ENCODE data around the gene P2RY14. TPM values are rescaled to one million over a fixed set of nuclear protein-coding genes. Genes with fewer than 3 reads are reported as not detected.

P2RY14 gene
- total RNA-seq, 1 experiment from 2014 or later, result not detected

GRCh38 chr3:151307583-151308488, 29.5 kb upstream of the P2RY14 start:
- POLR2A ChIA-PET (ENCODE audit: unreplicated experiment), result interaction anchor here (0.7 to 1.3 kb wide), 2 partner anchors 9 to 31 kb away, joined by 6 read pairs; partner anchors contain the start of gene GPR87
- Histone ChIP-seq H3K27ac (peak overlapping the region; percentile 96), H3K4me1 (replicated peaks; ENCODE audit: insufficient read depth) (peaks cover 67% of the 10 kb centered on the region), H2AFZ (no peak overlapping the region), H3K4me2 (peak overlapping the region; percentile 70), H3K36me3 (ENCODE audit: low read depth) (no peaks in the 10 kb centered on the region), H4K20me1 (ENCODE audit: insufficient read depth) (no peaks in the 10 kb centered on the region), H3K4me3 (no peak overlapping the region), H3K79me2 (ENCODE audit: low read depth) (peaks cover 49% of the 10 kb centered on the region), H3K27me3 (ENCODE audit: insufficient read depth, low read depth) (no peaks in the 10 kb centered on the region), H3K9me3 (ENCODE audit: insufficient read depth, low read depth) (no peaks in the 10 kb centered on the region), H3K9me2 (ENCODE audit: insufficient read depth) (no peaks in the 10 kb centered on the region), H3F3A (ENCODE audit: insufficient read depth, low read depth) (peaks cover 52% of the 10 kb centered on the region)
- intact Hi-C loops (cut with micrococcal nuclease; ENCODE audit: unreplicated experiment), result loop anchor here (5.0 to 10.0 kb wide), 3 partner anchors 529 to 957 kb away; partner anchors contain the start of gene MBNL1
- no peak for DNase-seq
- no TSS peak for BruUV-seq (replicated peaks)
- CTCF ChIA-PET, result interaction anchor here (0.6 kb wide), 1 partner anchor 1932 kb away, joined by 3 read pairs; no protein-coding TSS in a partner anchor
- TF ChIP-seq CTCF (conservative IDR thresholded peaks at IDR 0.05), result no peak
- TF ChIP-seq EZH2 (IDR thresholded peaks at IDR 0.05; ENCODE audit: low read depth), result no peak

DNA sequence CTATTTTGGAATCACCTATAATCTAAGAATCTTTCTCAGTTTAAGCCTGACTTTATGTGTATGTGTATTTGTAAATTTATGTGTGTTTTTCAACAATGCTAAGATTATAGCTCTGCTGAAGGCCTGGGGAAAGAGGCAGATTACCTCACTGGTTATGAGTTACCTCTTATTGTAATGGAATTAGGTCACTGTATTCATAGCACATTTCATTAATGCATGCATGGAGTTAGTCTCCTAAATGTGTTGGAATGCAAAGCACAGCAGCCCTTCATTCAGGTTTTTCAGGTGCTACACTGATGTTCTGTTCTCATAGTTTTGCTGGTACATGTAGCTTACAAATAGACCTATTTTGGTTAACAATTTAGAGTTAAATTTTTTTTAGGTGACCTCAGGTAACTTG, 28.8 kb upstream of the P2RY14 start:
- no peaks in the 10 kb centered on the region for H3K9me2 ChIP-seq (ENCODE audit: insufficient read depth)
- POLR2A ChIA-PET (ENCODE audit: unreplicated experiment), result interaction anchor here (1.3 kb wide), 1 partner anchor 10 kb away, joined by 6 read pairs; the partner anchor contains the start of gene GPR87
- peaks cover 68% of the 10 kb centered on the region for H3K4me1 ChIP-seq (replicated peaks; ENCODE audit: insufficient read depth)
- H3K79me2 ChIP-seq (ENCODE audit: low read depth), result peaks cover 51% of the 10 kb centered on the region
- H3K27ac ChIP-seq, result peak overlapping the region; percentile 96
- H4K20me1 ChIP-seq (ENCODE audit: insufficient read depth), result no peaks in the 10 kb centered on the region
- H3K4me2 ChIP-seq, result peak overlapping the region; percentile 70
- no peaks in the 10 kb centered on the region for H3K36me3 ChIP-seq (ENCODE audit: low read depth)
- TF ChIP-seq CTCF (conservative IDR thresholded peaks at IDR 0.05) (no peak), EZH2 (IDR thresholded peaks at IDR 0.05; ENCODE audit: low read depth) (no peak)
- H2AFZ ChIP-seq, result no peak overlapping the region
- H3K9me3 ChIP-seq (ENCODE audit: insufficient read depth, low read depth), result no peaks in the 10 kb centered on the region
- no TSS peak for BruUV-seq (replicated peaks)
- H3F3A ChIP-seq (ENCODE audit: insufficient read depth, low read depth), result peaks cover 52% of the 10 kb centered on the region
- intact Hi-C loops (cut with micrococcal nuclease; ENCODE audit: unreplicated experiment), result loop anchor here (5.0 to 10.0 kb wide), 3 partner anchors 530 to 958 kb away; partner anchors contain the start of gene MBNL1
- DNase-seq, result peak in 1 of 2 experiments; percentile 62
- H3K4me3 ChIP-seq, result no peak overlapping the region
- H3K27me3 ChIP-seq (ENCODE audit: insufficient read depth, low read depth), result no peaks in the 10 kb centered on the region
- CTCF ChIA-PET, result interaction anchor here (0.6 kb wide), 1 partner anchor 1931 kb away, joined by 3 read pairs; no protein-coding TSS in a partner anchor

GRCh38 chr3:151306168-151306810, 27.9 kb upstream of the P2RY14 start:
- Histone ChIP-seq H3K36me3 (ENCODE audit: low read depth) (no peaks in the 10 kb centered on the region), H3K9me3 (ENCODE audit: insufficient read depth, low read depth) (no peaks in the 10 kb centered on the region), H3K4me3 (peak overlapping the region; percentile 38), H2AFZ (peak overlapping the region; percentile 4; the same call in 1 of the 2 replicates), H3K4me2 (peak overlapping the region; percentile 70), H3K27ac (peak overlapping the region; percentile 96), H3K79me2 (ENCODE audit: low read depth) (peaks cover 51% of the 10 kb centered on the region), H3K4me1 (replicated peaks; ENCODE audit: insufficient read depth) (peaks cover 77% of the 10 kb centered on the region), H3F3A (ENCODE audit: insufficient read depth, low read depth) (peaks cover 52% of the 10 kb centered on the region), H3K27me3 (ENCODE audit: insufficient read depth, low read depth) (no peaks in the 10 kb centered on the region), H3K9me2 (ENCODE audit: insufficient read depth) (no peaks in the 10 kb centered on the region), H4K20me1 (ENCODE audit: insufficient read depth) (no peaks in the 10 kb centered on the region)
- TF ChIP-seq EZH2 (IDR thresholded peaks at IDR 0.05; ENCODE audit: low read depth), result no peak
- no peak for TF ChIP-seq CTCF (conservative IDR thresholded peaks at IDR 0.05)
- intact Hi-C loops (cut with micrococcal nuclease; ENCODE audit: unreplicated experiment), result loop anchor here (5.0 to 10.0 kb wide), 3 partner anchors 531 to 959 kb away; partner anchors contain the start of gene MBNL1
- POLR2A ChIA-PET (ENCODE audit: unreplicated experiment), result interaction anchor here (0.5 to 1.3 kb wide), 4 partner anchors 10 to 238 kb away, joined by 3 to 16 read pairs (median 8); partner anchors contain the start of gene GPR87
- DNase-seq, result no peak
- BruUV-seq (replicated peaks), result no TSS peak
- CTCF ChIA-PET, result interaction anchor here (0.7 to 3.3 kb wide), 2 partner anchors 21 to 78 kb away, joined by 3 to 16 read pairs; no protein-coding TSS in a partner anchor

Measured in PC-9 (cell line).